Activated CD4-positive, alpha-beta memory T cell treated with anti-CD3 and anti-CD28 coated beads, Interleukin-2, amount 10 ng/mL, durations not matched to agents 7 days and 5 days (primary cell): Measurements from ENCODE around the gene SLC1A3. TPM values are rescaled to one million over a fixed set of nuclear protein-coding genes. Genes with fewer than 3 reads are reported as not detected.

ENCODE experiments used
- CTCF ChIA-PET: fragments of 350-600 bp; sonication (Branson Sonifier 250); formaldehyde crosslinking; loops from one replicate; lab custom pipeline; 2021; ENCODE audit warnings: antibody characterized with exemption, inconsistent platforms; lab: Charles Lee
- POLR2A ChIA-PET: fragments of 350-600 bp; sonication (Branson Sonifier 250); formaldehyde crosslinking; loops from one replicate; lab custom pipeline; 2021; ENCODE audit warnings: antibody characterized with exemption; lab: Charles Lee
- DNase-seq: peaks from one replicate; pipeline ENCODE4 v3.0.0-alpha.2; 2020
- H3K27ac Mint-ChIP-seq: one replicate; pipeline ENCODE4 v1.8.0; 2021; ENCODE audit warnings: mild to moderate bottlenecking, mixed read lengths
- H3K27me3 Mint-ChIP-seq: one replicate; pipeline ENCODE4 v1.8.0; 2021; ENCODE audit warnings: mixed read lengths
- H3K36me3 Mint-ChIP-seq: one replicate; pipeline ENCODE4 v1.8.0; 2021; ENCODE audit warnings: low read depth, mixed read lengths
- H3K4me1 Mint-ChIP-seq: one replicate; pipeline ENCODE4 v1.8.0; 2021; ENCODE audit warnings: mixed read lengths
- H3K4me3 Mint-ChIP-seq: one replicate; pipeline ENCODE4 v1.8.0; 2021; ENCODE audit warnings: mild to moderate bottlenecking, mixed read lengths
- H3K9me3 Mint-ChIP-seq: one replicate; pipeline ENCODE4 v1.8.0; 2021; ENCODE audit warnings: mixed read lengths
- total RNA-seq, 2 experiments: library from RNA; stranded (reverse); gene quantifications; one replicate each; pipeline ENCODE4 v1.2.3, GENCODE V29; 2021

The SLC1A3 gene
- total RNA-seq, 2 experiments from 2014 or later = not detected

- H3K36me3 Mint-ChIP-seq = no peaks in the 10 kb centered on the region
- no peak overlapping the region for H3K4me3 Mint-ChIP-seq
- ChIA-PET CTCF (interaction anchor here (0.8 kb wide), 1 partner anchor 82 kb away, joined by 3 read pairs; no protein-coding TSS in a partner anchor), POLR2A (no interaction called here)
- no peaks in the 10 kb centered on the region for H3K9me3 Mint-ChIP-seq
- DNase-seq = no peak
- peaks cover 17% of the 10 kb centered on the region for H3K4me1 Mint-ChIP-seq
- no peak overlapping the region for H3K27ac Mint-ChIP-seq
- peaks cover 60% of the 10 kb centered on the region for H3K27me3 Mint-ChIP-seq
Measured at GRCh38 chr5:36607838-36608783, 1.7 kb downstream of the SLC1A3 start.

- Mint-ChIP-seq H3K4me1 (peaks cover 17% of the 10 kb centered on the region), H3K9me3 (no peaks in the 10 kb centered on the region), H3K27ac (no peak overlapping the region), H3K36me3 (no peaks in the 10 kb centered on the region), H3K4me3 (no peak overlapping the region), H3K27me3 (peaks cover 42% of the 10 kb centered on the region)
- no peak for DNase-seq
- ChIA-PET CTCF (no interaction called here), POLR2A (no interaction called here)
Measured at GRCh38 chr5:36610621-36611020, 4.2 kb downstream of the SLC1A3 start.

- ChIA-PET POLR2A (no interaction called here), CTCF (no interaction called here)
- peaks cover 31% of the 10 kb centered on the region for H3K27me3 Mint-ChIP-seq
- no peak for DNase-seq
- H3K4me1 Mint-ChIP-seq = peaks cover 7% of the 10 kb centered on the region
- H3K4me3 Mint-ChIP-seq = no peak overlapping the region
- no peaks in the 10 kb centered on the region for H3K9me3 Mint-ChIP-seq
- H3K27ac Mint-ChIP-seq = no peak overlapping the region
- H3K36me3 Mint-ChIP-seq = no peaks in the 10 kb centered on the region
Measured at GRCh38 chr5:36611520-36612274, 5.3 kb downstream of the SLC1A3 start.

DNA sequence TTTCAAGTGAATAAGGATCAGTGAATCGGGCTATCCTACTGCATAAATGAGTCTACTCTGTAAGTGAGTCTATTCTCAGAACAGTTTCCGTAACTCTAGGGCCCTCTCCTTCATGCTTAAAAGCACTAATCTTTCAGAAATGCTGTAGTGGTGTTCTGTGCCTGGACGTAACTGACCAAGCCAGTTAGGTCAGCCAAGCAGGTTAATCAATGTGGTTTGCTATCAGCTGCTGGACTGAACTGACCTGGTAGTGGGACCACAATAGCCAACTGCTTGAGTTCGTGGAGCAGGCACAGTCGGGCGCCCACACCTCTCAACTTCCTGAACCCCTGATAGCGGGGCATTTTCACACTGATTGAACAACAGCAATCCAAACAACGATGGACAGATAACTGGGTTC is 6.8 kb downstream of the SLC1A3 start:
- H3K9me3 Mint-ChIP-seq = no peaks in the 10 kb centered on the region
- H3K27ac Mint-ChIP-seq = no peak overlapping the region
- ChIA-PET CTCF (interaction anchor here (1.1 kb wide), 1 partner anchor 11 kb away, joined by 3 read pairs; no protein-coding TSS in a partner anchor), POLR2A (no interaction called here)
- no peak for DNase-seq
- H3K4me1 Mint-ChIP-seq = no peaks in the 10 kb centered on the region
- H3K27me3 Mint-ChIP-seq = peaks cover 18% of the 10 kb centered on the region
- H3K4me3 Mint-ChIP-seq = no peak overlapping the region
- no peaks in the 10 kb centered on the region for H3K36me3 Mint-ChIP-seq

- Mint-ChIP-seq H3K27me3 (peaks cover 16% of the 10 kb centered on the region), H3K4me1 (no peaks in the 10 kb centered on the region), H3K4me3 (no peak overlapping the region), H3K36me3 (no peaks in the 10 kb centered on the region), H3K27ac (no peak overlapping the region), H3K9me3 (no peaks in the 10 kb centered on the region)
- CTCF ChIA-PET = interaction anchor here (1.1 kb wide), 1 partner anchor 10 kb away, joined by 3 read pairs; no protein-coding TSS in a partner anchor
- POLR2A ChIA-PET = no interaction called here
- no peak for DNase-seq
Measured at GRCh38 chr5:36613771-36614656, 7.6 kb downstream of the SLC1A3 start.

GRCh38 chr5:36614657-36615308 is 8.4 kb downstream of the SLC1A3 start:
- Mint-ChIP-seq H3K27me3 (peaks cover 13% of the 10 kb centered on the region), H3K36me3 (no peaks in the 10 kb centered on the region), H3K9me3 (no peaks in the 10 kb centered on the region), H3K4me1 (no peaks in the 10 kb centered on the region), H3K4me3 (no peak overlapping the region), H3K27ac (no peak overlapping the region)
- no peak for DNase-seq
- POLR2A ChIA-PET = no interaction called here
- CTCF ChIA-PET = no interaction called here

DNA sequence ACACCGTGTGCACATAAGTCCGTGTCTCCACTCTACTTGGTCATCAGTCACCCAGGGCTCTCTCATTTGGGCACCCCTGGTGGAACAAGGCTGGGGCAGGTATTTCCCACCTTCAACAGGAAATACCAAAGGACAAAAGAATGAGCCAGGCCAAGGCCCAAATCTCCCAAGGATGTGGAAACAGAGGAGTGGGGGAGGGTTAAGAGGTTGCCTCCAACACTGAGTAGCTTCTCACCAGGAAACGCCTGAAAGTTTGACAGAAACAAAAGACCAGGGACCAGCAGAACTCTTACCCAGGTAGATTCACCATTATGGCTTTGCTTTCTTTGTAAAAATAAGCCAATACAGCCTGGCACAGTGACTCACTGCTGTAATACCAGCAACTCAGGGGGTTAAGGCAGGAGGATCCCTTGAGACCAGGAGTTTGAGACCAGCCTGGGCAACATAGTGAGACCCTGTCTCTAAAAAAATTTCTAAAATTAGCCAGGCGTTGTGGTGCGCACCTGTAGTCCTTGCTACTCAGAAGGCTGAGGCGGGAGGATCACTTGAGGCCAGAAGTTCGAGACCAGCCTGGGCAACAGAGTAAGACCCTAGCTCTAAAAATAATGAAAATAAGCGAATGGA is 12.7 kb downstream of the SLC1A3 start:
- Mint-ChIP-seq H3K4me1 (no peaks in the 10 kb centered on the region), H3K9me3 (no peaks in the 10 kb centered on the region), H3K36me3 (no peaks in the 10 kb centered on the region), H3K27me3 (peaks cover 8% of the 10 kb centered on the region), H3K27ac (no peak overlapping the region), H3K4me3 (no peak overlapping the region)
- ChIA-PET POLR2A (no interaction called here), CTCF (no interaction called here)
- no peak for DNase-seq

DNA sequence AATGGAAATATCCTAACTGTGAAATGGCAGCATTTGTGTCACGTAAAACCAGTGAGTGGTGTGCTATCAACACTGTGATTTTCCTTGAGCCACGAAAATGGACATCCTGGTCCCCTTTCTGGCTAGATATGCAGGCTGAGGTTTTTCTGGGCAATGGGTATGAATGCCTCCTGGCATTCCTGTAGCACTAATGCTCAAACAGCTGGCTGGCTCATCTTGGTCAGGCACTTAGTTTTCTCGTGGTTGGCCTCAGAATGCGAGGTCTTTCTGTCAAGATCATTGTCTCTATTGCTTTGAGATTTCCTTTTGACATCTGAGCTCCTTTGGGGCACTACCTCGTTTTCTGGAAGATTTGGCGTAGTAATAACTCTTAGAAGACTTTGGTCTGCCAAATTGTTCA is 15.6 kb downstream of the SLC1A3 start:
- ChIA-PET CTCF (no interaction called here), POLR2A (no interaction called here)
- Mint-ChIP-seq H3K27ac (no peak overlapping the region), H3K27me3 (peaks cover 14% of the 10 kb centered on the region), H3K4me3 (no peak overlapping the region), H3K36me3 (no peaks in the 10 kb centered on the region), H3K9me3 (no peaks in the 10 kb centered on the region), H3K4me1 (no peaks in the 10 kb centered on the region)
- no peak for DNase-seq

DNA sequence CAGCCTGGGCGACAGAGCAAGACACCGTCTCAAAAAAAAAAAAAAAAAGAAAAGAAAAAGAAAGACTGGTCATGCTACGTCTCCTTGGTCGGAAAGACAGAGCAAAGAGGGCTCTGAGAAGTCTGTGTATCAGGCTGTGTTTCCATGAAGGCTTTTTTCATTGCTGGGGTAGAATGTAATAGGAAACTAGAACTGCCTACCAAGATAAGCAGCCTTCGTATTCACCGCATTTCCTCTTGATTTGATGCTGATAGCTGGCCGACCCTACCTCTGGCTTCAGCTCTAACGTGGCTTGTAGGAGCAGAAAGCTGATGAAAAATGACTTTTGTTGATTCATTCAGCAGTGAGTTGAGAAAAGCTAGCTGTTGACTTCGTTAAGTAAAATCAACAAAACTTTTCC is 17.4 kb downstream of the SLC1A3 start:
- CTCF ChIA-PET = interaction anchor here (1.5 kb wide), 2 partner anchors 10 to 67 kb away, joined by 3 to 4 read pairs; no protein-coding TSS in a partner anchor

GRCh38 chr5:36624277-36624676 is 17.9 kb downstream of the SLC1A3 start:
- no peaks in the 10 kb centered on the region for H3K36me3 Mint-ChIP-seq
- H3K27ac Mint-ChIP-seq = no peak overlapping the region
- CTCF ChIA-PET = interaction anchor here (1.5 kb wide), 2 partner anchors 11 to 67 kb away, joined by 3 to 4 read pairs; no protein-coding TSS in a partner anchor
- no peaks in the 10 kb centered on the region for H3K4me1 Mint-ChIP-seq
- H3K27me3 Mint-ChIP-seq = peaks cover 16% of the 10 kb centered on the region
- POLR2A ChIA-PET = no interaction called here
- no peak for DNase-seq
- no peak overlapping the region for H3K4me3 Mint-ChIP-seq
- H3K9me3 Mint-ChIP-seq = no peaks in the 10 kb centered on the region

More for the DNA sequence above, 17.4 kb downstream of the SLC1A3 start:
- Mint-ChIP-seq H3K36me3 (no peaks in the 10 kb centered on the region), H3K27ac (no peak overlapping the region), H3K4me1 (no peaks in the 10 kb centered on the region), H3K9me3 (no peaks in the 10 kb centered on the region), H3K27me3 (peaks cover 16% of the 10 kb centered on the region), H3K4me3 (no peak overlapping the region)
- DNase-seq = no peak
- POLR2A ChIA-PET = no interaction called here

GRCh38 chr5:36628695-36629094 is 22.3 kb downstream of the SLC1A3 start:
- CTCF ChIA-PET = no interaction called here
- H3K9me3 Mint-ChIP-seq = no peaks in the 10 kb centered on the region
- POLR2A ChIA-PET = no interaction called here

DNA sequence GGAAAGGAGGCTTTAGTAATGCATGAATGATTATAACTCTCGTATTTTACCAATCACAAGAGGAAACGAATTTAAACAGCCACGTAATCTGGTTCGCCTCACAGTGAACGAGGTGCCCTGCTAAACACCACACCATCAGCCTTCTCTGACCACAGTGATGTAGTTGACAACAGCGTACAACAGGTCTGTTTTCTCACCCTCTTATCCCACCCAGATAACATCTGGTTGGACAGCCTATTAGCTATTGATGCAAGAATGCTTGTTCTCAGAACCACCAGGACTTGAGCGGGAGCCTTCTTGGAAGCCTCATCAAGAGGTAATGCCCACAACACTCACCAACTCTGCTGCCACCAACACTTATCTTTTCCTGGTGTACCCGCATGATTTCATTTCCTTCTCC is 23.3 kb downstream of the SLC1A3 start:
- no peak overlapping the region for H3K4me3 Mint-ChIP-seq
- H3K9me3 Mint-ChIP-seq = no peaks in the 10 kb centered on the region
- CTCF ChIA-PET = no interaction called here
- POLR2A ChIA-PET = no interaction called here
- H3K4me1 Mint-ChIP-seq = no peaks in the 10 kb centered on the region
- H3K36me3 Mint-ChIP-seq = no peaks in the 10 kb centered on the region
- H3K27me3 Mint-ChIP-seq = peaks cover 29% of the 10 kb centered on the region
- H3K27ac Mint-ChIP-seq = no peak overlapping the region
- DNase-seq = no peak

More at GRCh38 chr5:36628695-36629094, 22.3 kb downstream of the SLC1A3 start:
- Mint-ChIP-seq H3K36me3 (no peaks in the 10 kb centered on the region), H3K27ac (no peak overlapping the region), H3K27me3 (peaks cover 34% of the 10 kb centered on the region), H3K4me3 (no peak overlapping the region), H3K4me1 (no peaks in the 10 kb centered on the region)
- DNase-seq = no peak
